ENCODE results near the gene CLASP1.
"Not testable (repeated sequence)": the region's sequence is repeated elsewhere in the genome, so short reads cannot be mapped to it uniquely, and the experiment has no call there.

Gene CLASP1

DNA sequence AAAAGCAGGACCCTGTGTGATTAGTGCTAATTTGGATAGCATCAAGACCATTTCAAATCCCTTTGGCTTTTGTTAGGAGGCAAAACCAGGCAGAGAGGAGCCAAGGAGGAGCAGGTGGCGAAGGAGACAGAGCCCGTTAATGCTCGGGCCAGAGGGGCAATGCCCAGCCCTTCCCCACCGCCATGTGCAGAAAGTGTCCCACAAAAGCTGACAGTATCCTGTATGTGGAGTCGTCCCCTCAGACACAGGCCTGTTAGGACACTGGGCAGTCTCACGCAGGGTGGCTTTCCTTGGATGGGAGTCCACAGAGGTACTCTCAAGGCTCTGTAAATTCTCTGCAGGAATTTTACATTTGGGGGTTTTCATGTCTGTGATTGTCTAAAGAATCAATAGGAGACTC lies 319.5 kb downstream of the CLASP1 start:
- H3K4me3 ChIP-seq (ENCODE audit: low read depth, low read length): no peak overlapping the region
- CTCF ChIA-PET: no interaction called here

DNA sequence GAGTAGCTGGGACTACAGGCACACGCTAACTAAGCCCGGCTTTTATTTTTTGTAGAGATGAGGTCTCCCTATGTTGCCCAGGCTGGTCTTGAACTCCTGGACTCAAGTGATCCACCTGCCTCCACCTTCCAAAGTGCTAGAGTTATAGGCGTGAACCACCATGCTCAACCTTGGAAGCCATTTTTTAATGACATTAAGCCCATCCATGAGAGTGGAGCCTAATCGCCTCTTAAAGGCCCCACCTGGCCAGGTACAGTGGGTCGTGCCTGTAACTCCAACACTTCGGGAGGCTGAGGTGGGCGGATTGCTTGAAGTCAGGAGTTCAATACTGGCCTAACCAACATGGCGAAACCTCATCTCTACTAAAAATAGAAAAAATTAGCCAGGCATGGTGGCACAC lies 322.6 kb downstream of the CLASP1 start:
- TF ChIP-seq, protein P1, sequence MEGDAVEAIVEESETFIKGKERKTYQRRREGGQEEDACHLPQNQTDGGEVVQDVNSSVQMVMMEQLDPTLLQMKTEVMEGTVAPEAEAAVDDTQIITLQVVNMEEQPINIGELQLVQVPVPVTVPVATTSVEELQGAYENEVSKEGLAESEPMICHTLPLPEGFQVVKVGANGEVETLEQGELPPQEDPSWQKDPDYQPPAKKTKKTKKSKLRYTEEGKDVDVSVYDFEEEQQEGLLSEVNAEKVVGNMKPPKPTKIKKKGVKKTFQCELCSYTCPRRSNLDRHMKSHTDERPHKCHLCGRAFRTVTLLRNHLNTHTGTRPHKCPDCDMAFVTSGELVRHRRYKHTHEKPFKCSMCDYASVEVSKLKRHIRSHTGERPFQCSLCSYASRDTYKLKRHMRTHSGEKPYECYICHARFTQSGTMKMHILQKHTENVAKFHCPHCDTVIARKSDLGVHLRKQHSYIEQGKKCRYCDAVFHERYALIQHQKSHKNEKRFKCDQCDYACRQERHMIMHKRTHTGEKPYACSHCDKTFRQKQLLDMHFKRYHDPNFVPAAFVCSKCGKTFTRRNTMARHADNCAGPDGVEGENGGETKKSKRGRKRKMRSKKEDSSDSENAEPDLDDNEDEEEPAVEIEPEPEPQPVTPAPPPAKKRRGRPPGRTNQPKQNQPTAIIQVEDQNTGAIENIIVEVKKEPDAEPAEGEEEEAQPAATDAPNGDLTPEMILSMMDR (IDR thresholded peaks at IDR 0.05; ENCODE audit: insufficient read depth, low read length, missing control alignments): no peak
- ChIA-PET CTCF (no interaction called here), POLR2A (no interaction called here)
- no peak overlapping the region for H3K4me3 ChIP-seq (ENCODE audit: low read depth, low read length)
- DNase-seq (ENCODE audit: low read depth, low spot score): no peak

More for the DNA sequence above, 319.5 kb downstream of the CLASP1 start:
- TF ChIP-seq, protein P1 (IDR thresholded peaks at IDR 0.05; ENCODE audit: insufficient read depth, low read length, missing control alignments): no peak
- no peak for DNase-seq (ENCODE audit: low read depth, low spot score)
- POLR2A ChIA-PET: no interaction called here

DNA sequence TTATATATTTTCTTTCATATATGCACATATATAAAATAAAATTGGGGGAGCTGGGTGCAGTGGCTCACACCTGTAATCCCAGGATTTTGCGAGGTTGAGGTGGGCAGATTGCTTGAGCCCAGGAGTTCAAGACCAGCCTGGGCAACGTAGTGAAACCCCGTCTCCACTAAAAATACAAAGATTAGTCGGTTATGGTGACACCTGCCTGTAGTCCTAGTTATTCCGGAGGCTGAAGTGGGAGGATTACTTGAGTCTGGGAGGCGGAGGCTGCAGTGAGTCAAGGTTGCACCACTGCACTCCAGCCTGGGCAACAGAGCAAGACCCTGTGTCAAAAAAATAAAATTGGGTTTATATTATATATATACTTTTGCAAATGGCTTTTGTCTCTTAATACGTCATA lies 324.7 kb downstream of the CLASP1 start:
- ChIA-PET CTCF (interaction anchor here (2.0 kb wide), 1 partner anchor 31 kb away, joined by 7 read pairs; no protein-coding TSS in a partner anchor), POLR2A (no interaction called here)
- DNase-seq (ENCODE audit: low read depth, low spot score): no peak
- TF ChIP-seq, protein P1 (IDR thresholded peaks at IDR 0.05; ENCODE audit: insufficient read depth, low read length, missing control alignments): no peak
- H3K4me3 ChIP-seq (ENCODE audit: low read depth, low read length): no peak overlapping the region

DNA sequence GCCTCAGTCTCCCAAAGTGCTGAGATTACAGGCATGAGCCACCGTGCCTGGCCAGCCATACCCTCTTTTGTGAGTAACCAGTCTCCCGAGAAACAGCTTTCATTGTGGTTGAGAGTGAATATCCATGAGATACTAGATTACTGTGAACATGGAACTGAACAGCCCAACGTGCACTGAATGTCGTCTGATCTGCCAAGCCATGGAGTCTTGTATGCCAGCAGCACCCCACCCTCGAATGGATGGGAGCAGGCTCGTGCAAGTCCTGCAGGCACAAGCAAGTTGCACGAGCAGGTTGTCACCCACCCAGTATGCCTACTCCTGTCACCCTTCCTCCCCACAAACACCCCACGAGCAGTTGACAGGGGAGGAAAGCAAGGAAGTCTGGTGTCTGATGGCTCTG lies 327.8 kb downstream of the CLASP1 start:
- DNase-seq (ENCODE audit: low read depth, low spot score): no peak
- ChIA-PET POLR2A (no interaction called here), CTCF (no interaction called here)
- TF ChIP-seq, protein P1 (IDR thresholded peaks at IDR 0.05; ENCODE audit: insufficient read depth, low read length, missing control alignments): no peak
- H3K4me3 ChIP-seq (ENCODE audit: low read depth, low read length): no peak overlapping the region

DNA sequence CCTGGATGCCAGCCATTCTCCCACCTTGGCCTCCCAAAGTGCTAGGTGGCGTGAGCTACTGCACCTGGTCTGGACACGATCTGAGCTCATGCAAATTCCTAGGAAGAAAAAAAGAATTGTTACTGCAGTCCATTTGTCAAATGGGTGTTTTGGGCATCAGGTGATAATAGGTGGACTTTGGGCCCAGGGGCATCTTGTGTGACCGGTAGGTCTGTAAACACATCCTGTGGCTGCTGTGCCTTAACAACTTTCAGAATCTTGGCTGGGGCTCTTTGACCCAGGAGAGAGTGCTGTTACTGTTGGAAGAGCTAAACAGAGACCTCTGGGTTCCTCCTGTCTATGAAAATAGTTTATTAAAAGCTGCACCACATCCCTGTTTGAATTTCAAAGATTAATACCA lies 329.3 kb downstream of the CLASP1 start:
- TF ChIP-seq, protein P1 (IDR thresholded peaks at IDR 0.05; ENCODE audit: insufficient read depth, low read length, missing control alignments): no peak
- no peak for DNase-seq (ENCODE audit: low read depth, low spot score)
- H3K4me3 ChIP-seq (ENCODE audit: low read depth, low read length): no peak overlapping the region
- ChIA-PET CTCF (interaction anchor here (1.0 to 1.4 kb wide), 2 partner anchors 23 to 36 kb away, joined by 4 to 6 read pairs; no protein-coding TSS in a partner anchor), POLR2A (no interaction called here)

DNA sequence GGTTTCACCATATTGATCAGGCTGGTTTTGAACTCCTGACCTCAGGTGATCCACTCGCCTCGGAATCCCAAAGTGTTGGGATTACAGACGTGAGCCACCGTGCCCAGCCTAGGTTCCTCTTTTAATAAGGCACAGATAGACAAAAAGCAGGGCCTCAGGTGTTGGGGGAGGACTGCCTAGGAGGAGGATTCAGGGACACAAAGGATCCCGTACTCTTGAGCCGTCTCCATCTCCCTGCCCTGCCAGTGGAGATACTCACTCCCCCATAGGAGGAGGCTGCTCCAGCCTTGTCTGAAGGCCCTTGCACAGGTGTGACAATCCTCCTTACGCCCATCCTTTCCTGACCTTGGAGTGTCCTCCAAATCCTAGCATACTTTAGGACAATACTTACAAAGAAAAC lies 332.3 kb downstream of the CLASP1 start:
- TF ChIP-seq, protein P1 (IDR thresholded peaks at IDR 0.05; ENCODE audit: insufficient read depth, low read length, missing control alignments): no peak
- CTCF ChIA-PET: no interaction called here
- POLR2A ChIA-PET: no interaction called here
- H3K4me3 ChIP-seq (ENCODE audit: low read depth, low read length): no peak overlapping the region
- DNase-seq (ENCODE audit: low read depth, low spot score): no peak

DNA sequence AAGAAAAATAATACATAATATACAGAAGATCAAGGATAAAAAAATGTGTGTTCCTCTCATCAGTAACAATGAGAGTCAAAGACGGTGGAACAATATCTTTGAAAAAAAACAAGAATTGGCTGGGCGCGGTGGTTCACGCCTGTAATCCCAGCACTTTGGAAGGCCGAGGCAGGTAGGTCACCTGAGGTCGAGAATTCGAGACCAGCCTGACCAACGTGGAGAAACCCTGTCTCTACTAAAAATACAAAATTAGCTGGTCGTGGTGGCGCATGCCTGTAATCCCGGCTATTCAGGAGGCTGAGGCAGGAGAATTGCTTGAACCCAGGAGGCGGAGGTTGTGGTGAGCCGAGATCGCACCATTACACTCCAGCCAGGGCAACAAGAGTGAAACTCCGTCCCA lies 335.6 kb downstream of the CLASP1 start:
- POLR2A ChIA-PET; H3K4me3 ChIP-seq (ENCODE audit: low read depth, low read length); DNase-seq (ENCODE audit: low read depth, low spot score); CTCF ChIA-PET: not testable (repeated sequence)
